NCI-H2029 (cell line): Measurements from ENCODE around the gene LDHAL6B.

Experiments
- DNase-seq: peaks from one replicate; lab custom pipeline; 2025; lab: John Stamatoyannopoulos, UW

Gene LDHAL6B

DNA sequence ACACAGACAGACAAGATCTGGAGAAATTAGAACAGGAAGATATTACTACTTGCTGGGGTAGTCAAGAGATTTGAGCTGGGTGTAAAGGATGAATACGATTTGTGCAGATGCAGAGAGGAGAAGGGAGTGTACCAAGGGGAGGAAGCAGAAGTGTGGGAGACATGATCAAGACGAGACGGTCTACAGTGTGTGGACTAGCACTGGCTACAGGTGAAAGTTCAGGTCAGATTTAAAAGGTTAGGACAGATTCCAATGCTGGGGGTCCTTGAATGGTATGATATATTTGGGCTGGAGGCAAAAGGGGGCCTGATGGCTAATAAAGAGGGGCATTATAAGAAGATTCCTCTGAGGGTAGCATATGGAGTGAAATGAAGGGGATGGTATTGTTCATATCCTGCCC lies 12.1 kb downstream of the LDHAL6B start:
- no peak for DNase-seq

DNA sequence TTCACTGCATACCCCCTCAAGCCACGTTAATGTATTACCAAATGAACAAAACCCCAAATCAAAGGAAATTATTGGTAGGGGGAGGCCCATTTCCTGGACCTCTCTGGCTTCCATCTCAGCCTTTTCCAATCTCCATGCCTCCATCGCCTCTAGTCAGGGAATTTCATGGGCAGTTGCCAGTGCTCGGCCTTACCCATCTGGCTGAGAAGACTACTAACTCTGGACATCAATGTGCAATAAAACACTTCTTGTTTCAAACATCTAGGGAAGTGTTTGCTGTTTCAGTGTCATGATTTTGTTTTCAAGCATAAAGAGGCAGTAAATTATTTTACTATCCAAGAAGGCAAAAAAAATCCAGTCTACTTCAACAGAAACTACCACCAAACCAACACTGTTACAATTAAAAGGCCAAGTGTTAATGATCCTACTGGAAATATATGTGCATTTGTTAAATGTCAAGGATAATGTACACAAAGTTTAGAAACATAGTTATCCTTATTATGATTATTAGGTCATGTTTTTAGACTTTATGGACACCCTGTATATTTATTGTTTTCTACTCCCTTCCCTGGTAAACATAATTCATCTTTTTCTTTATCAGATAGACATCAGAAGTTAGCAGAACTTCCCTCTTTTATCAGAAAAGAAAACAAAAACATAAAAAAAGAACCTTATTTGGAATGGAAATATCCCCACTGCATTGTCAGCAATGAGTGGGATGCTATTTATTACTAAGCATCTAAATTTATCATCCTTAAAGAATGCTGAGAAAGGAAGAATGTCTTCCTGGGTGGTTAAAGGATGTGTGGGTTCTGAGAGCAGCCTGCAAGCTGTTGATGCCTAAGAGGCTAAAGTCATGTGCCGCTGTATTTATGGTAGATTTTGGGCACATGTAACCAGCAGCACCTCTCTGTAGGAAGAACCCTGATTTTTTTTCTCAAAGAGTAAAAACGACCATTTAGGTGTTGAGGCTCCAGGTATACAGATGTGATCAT lies 15.2 kb downstream of the LDHAL6B start:
- DNase-seq: no peak

DNA sequence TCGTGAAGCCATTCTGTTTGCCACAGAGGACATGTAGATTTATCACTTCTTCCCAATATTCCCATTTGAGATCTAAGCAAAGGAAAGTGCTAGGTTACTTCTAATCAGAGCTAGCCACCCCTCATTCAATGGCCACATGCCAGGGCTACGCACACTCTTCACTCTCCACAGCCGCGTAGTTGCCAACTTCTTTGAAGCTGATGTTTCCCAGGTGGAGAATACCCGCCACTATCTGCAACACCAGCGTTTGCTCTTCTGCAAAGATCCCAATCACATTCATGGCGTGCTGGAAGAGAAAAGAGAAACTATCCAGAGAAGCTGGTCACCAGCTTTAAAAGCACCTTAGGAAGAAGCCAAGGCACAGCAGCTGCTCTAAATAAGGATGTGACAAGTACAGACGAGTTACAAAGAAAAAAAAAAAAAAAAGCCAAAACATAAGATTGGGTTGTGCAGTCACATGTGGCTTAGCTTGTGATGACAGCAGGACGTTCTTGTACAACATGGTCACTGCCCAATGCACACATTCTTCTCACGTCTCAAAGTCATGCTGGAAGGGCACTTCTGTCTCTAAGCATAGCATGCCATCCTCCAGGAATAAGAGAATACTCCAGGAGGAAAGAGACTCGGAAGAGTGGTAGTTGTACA lies 16.4 kb downstream of the LDHAL6B start:
- no peak for DNase-seq

DNA sequence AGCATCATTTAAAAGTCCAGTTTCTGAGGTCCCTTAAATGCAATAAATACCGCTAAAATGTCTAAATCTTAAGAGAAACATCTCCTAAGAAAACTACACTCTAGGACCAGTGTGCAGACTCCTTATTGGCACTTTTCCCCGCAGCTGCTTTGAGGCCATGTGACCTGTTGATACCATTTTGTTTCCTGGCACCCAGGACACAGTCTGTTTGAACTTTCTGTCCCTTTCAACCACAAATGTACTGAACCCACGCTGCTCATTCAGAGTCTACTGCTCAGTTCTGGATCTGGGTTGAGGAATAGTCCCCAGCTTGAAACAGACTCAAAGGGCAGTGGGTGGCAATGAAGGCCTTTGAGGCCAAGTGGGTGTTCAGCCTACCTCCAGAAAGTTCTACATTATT lies 17.1 kb downstream of the LDHAL6B start:
- DNase-seq: no peak

DNA sequence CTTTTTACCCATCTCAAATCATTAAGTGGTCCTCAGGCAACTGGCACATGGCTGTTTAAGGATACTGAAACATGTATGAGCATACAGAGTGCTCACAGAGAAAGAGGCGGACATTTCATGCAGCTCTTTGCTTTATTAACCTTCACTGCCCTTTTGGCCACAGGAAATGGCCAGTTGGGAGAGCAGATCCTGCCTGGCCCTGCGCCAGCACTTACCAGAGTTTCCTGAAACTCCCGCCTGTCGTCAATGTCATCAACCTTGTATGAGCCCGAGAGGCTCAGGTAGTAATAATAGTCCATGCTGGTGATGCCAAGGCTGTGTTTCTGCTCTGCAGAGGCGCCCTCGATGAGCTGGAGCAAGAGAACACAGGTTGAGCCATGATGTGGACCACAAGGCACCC lies 17.8 kb downstream of the LDHAL6B start:
- no peak for DNase-seq

DNA sequence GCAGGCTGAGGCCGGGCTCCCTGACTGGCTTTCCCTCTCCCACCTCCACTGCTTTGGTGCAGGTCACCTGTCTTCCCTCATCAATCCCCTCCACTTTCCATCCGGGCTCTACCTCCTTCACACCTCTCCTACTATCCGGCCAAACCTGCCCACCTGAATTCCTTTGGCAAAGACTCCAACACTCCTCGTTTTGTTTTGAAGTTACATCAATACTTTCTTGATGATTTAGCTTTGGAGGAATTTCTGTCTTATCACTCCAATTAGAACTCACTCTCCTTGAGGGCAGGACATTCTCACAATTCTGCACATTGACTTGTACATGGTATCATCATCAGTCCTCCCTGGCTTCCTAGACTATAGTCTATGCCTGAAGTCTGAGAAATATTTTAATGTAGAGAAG lies 20.4 kb downstream of the LDHAL6B start:
- no peak for DNase-seq

DNA sequence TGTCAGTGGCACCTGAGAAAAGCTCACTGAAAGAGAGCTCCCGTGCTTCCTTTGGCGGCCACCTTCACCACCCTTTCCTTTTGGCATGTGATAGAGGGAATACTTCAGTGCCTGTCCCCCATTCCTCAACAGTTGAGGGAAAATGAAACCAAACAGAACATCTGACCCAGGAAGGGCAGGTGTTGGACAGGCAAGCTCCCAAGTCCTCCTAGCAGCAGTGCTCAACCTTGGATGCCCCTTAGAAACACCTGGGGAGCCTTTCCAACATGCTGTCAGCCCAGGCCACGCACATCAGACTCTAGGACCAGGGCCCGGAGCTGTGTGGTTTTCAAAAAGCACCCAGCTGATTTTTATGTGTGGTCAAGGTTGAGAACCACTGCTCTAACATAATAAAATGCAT lies 22.4 kb downstream of the LDHAL6B start:
- DNase-seq: no peak

DNA sequence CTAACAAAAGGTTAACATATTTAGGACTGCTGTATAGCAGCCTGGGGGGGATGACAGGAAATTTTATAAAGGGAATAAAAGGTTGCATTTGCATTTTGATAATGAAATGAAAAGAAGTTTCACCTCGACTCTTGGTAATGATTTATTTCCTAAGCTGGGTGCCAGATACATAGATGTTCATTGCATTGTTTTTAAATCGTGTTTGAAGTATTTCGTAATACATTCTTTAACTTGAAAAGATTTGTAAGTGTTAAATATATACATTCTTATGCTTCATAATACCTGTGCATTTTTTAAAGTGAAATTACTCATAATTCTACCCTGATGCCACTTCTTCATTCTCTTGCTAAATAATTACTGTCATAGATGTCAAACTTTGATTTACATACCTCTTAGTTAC lies 22.8 kb downstream of the LDHAL6B start:
- DNase-seq: no peak

DNA sequence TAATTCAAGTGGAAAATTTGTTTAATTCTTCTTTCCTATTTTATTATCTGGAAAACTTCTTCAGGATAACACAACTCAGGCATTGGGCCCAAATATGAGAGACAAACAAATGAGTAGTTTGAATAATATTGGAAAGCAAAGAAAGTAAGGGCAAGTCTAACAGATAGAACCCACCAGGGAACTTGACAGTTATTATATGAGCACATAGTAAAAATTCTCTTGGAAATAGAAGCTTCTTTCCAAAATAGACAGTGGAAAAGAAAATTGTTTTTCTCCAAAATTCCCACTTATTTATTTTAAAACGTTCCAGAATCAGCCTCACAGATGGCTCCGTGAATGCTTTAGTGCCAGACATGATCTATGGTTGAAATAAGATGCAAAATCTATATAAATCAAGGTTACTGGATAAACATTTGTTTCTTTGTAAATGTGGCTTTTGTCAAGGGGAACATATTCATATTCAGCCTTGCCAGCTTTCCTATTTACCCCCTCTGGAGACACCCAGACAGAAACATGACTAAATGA lies 23.9 kb downstream of the LDHAL6B start:
- DNase-seq: no peak

DNA sequence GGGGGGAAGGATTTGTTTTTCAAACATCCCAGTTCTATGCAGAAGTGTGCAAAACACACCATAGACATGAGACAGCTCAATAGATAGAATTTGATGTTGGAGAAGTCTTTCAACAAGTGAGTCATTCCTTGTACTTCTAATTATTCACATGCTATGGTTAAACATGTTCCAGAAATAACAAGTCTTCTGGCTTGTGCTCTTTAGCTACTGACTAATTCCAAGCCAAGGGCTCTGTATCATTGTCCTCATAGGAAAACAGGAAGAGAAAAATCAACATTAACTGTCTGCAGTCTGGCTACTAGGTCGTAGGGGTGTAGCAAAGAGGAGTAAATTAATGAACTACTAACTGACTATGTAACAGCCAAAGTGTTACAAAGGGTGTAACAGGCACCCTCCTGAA lies 25.8 kb downstream of the LDHAL6B start:
- DNase-seq: no peak

DNA sequence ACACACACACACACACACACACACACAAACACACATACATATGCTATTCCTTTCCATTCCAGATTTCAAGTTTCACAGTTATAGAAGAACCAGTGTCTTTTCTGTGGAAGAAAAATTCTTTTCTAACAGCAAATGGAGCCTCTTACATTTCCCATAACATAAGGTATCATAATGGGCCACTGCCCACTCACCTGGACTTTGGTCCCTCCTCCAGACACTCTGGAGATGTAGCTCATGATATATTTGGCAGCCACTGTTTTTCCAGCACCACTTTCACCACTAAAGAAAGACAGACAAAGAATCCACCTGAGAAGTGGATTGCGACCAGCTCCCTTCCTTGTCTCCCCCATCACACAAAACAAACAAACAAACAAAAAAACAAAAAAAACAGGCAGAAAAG lies 29.8 kb downstream of the LDHAL6B start:
- no peak for DNase-seq

DNA sequence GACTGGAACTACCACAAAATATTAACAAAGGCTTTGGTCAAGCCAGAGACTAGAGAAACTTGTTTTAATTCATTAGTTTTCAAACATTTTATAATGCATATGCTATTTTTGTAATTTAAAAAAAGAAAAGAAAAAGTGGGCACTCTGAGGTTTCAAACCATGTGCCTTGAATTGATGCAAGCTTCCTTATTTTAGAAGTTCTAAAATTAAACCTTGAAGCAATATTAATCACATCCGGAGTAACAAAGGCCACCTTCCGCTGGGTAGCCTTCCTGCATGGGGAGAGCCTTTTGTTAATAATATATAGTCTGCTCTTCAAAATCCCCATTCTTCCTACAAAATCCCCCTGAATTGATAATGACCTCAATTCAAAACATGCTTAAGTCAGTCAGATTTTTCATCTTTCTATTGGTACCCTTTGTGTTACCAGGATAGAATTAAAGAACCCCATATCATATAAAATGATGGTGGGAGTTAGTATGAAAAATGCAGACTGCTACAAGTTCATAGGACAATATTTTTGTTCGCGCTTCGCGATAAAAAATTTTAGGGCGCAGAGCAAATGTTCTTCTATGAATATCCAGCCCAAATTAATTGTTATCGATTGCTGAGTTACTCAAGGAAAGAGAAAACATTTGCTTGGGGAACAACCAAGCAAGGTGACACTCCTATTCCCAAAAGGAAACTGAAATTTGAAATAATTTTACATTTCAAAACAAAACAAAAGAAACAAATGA lies 30.6 kb downstream of the LDHAL6B start:
- no peak for DNase-seq

DNA sequence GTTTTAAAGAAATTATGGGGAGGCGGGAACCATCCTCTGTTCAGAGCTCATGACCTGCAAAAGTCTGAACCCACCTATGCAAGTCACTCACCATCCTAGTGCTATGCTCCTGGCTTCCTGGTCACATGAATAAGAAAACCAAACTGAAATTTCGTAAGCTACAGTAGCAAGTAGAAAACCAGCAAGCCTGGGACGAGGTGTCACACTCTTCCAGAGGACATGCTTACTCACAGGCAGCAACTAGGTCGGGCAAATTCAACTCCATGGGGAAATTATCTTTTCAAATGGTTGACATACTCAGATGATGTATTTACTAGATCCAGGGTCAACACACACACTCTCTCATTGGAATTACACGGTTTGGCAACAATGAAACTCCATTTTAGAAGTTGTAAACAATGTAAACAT lies 31.3 kb downstream of the LDHAL6B start:
- DNase-seq: no peak

DNA sequence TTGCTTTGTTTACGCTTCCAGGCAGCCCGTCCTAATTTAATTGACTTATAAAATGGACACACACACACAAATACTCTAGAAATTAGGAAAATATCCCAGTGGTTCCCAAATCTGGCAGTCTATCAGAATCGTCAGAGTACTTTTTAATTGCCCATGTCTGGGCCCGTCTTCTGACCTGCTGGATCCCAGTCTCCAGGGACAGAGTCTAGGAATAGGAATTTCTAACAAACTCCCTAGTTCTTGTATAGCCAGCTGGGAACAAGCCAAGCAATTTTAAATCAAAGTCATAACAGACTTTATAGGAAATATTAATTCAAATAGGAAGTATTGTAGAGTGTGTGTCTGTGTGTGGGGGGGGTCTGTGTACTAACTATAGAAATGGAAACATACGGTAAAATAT lies 33.4 kb downstream of the LDHAL6B start:
- no peak for DNase-seq

DNA sequence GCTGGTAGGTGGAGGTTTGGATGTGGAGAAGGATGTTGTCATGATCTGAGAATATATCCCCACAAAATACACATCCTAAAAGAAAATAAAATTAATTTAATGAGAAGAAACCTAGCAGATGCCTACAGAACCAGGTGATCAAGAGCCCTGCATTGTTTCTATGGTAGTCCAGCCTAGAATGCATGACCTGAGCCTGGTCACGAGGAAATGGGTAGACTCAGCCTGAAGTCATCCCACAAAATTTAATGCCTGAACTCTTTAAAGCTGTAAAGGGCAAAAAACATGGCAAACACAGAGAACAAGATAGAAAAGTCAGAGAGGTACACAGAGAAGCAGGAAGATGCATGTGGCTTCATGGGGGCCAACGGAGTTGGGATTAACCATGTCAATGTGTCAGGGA lies 36.0 kb downstream of the LDHAL6B start:
- DNase-seq: no peak

DNA sequence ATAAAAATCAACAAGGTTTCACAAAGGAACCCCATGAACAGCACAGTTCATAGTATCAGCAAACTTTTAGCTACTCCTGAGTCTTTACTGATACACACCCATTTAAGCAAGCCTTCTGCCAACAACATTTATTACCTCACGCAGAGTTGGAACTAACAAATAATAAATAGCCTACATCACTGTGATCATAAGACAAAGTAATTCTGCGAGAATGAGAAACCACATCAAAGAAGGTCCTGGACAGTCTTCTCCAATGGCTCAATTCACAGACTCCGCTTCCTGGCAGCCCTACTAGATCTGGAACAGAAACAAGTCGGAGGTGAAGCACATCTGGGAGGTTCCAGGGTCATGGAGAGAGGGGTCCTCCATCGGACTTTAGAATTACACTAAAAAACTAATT lies 37.0 kb downstream of the LDHAL6B start:
- no peak for DNase-seq

DNA sequence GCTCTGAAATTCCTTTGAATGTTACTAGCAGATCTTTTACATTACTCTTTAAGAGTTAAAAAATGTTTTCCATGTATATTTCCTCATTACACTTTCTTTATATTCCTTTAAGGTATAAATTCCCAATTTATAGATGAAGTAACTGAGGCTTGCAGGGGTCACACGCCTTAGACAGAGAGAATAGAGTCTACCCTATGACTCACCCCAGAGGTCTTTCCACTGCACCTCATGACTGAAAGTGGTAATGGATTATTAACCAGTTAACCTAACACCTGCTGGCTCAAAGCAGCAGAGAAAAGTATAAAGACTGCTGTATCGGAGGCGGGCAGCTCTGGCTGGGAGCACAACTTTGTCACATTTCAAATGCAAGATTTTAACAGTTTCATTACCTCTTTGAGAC lies 37.7 kb downstream of the LDHAL6B start:
- no peak for DNase-seq

DNA sequence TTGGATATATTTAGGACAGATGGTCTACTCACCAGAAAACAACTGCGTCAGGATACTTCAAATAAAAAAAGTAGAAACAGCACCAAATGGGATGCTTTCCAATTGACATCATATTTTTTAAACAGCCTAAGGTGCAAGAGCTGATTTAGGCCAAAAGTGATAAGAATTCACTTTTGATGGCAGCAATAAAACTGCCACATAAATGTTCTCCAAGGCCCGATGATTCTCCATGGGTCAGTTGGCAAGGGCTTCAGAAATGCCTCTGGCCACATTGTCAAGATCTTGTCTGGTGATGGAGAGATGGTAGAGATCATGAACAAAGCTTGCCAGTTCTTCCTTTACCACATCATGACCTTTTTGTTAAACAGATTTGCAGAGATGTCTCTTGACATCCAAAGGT lies 38.9 kb downstream of the LDHAL6B start:
- DNase-seq: no peak

DNA sequence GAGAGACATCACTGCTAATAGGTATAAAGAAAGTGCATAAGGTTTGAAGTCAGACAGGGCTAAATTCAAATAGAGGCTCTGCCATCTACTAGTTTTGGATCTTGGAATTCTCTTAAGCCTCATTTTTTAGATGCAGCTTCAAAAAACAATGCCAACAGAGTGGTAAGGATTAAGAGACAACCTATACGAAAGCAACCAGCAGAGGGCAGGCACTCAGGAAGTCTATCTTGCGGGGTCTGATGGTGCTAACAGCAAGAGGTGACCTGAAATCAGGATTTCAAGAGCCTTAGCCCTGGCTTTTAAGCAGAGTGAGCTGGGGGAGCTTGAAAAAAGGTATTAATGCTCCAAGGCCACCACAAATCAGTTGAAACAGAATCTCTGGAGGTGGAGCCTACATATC lies 40.7 kb downstream of the LDHAL6B start:
- no peak for DNase-seq

DNA sequence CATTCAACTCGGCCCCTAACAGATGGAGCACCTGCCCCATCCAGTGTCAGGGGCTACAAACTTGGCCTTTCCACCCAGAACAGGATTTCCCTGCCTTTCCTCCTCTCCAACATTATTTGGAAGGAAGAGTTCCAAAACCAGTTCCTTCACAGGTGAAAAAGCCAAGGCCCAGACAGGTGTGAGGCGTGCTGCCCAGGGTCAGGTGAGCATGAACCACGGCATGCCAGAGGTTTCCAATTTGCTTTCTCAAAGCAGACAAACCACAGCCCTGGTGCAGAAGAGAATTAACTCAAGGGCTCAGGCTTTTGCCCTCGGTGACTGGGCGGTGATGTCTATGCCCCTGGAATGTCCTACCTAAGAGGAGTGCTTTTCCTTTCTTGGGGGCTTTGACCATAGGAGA lies 43.2 kb downstream of the LDHAL6B start:
- no peak for DNase-seq

DNA sequence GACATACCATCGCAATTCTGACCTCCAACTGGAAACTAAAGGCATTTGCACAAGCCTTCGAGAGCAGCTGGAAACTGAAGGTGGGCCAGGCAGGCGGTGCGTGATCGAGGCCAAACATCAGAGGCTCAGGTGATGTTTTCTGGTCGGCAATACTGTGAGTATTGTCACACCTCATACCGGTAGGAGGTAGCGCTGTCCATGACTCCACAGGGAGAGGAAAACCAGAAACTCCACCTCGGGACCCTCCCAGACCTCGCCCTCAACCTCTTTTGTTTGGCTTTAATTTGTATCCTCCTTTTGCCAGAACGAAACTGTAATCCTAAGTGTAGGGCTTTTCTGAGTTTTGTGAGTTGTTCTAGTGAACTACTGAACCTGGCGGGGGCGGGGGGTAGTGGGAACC lies 43.6 kb downstream of the LDHAL6B start:
- DNase-seq: no peak

DNA sequence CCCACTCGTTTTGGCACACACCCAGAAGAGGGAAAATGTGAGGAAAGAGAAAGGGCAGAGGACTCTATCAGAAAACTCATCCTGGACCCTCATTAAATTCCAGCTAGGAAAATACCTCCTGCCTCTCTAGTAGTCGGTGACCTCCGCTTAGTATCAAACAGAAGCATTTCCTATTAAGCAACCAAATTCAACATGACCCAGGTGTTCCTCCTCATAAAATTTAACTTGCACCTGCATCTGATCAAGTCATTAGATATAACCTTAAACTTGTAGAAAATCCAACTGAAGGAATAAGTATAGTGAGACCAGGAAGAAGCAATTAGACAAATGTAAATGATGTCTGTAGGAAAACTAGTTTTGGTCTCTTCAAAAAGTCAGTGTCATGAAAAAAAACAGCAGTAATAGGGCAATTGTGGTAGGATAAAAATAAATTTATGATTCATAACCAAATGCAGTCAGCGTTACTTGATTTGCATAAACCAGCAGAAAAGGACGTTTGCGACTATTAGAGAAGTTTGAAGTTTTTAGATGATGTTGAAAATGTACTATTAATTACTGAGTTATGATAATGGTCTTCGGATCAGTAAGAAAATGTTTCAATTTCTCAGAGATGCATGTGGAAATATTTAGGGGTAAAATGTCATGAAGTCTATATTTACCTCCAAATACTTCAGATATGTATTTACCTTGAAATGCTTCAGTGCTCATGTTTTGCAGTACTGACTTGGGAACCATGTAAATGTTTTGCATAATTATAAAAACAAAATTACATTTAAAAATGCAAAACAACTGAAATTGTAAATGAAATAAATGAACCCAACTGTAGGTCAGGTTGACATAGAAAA lies 44.6 kb downstream of the LDHAL6B start:
- no peak for DNase-seq
